ENCODE data around the gene RAP2B. TPM values are rescaled to one million over a fixed set of nuclear protein-coding genes. Genes with fewer than 3 reads are reported as not detected.

The RAP2B gene
- total RNA-seq, 4 donors from 2014 or later, result 8.9 to 11.0 (median 10.1) TPM

GRCh38 chr3:153138276-153139210, 23.5 kb upstream of the RAP2B start:
- peak; percentile 75 to 82 for DNase-seq
- intact Hi-C loops (cut with DNase I), result no loop called here
- no peak overlapping the region for H3K4me3 ChIP-seq (replicated peaks in 1 of 3)
- H3K27ac ChIP-seq, result peak overlapping the region; percentile 60 to 77 (median 76)
- TF ChIP-seq CTCF (IDR thresholded peaks at IDR 0.05) (no peak), POLR2A (IDR thresholded peaks at IDR 0.05) (peak in 1 of 2 donors; percentile 19)
- 42 to 44% methylated on average over 5 of the region's 5 CpGs for WGBS, 2 donors
- H3K9me3 ChIP-seq, result no peaks in the 10 kb centered on the region
- H3K27me3 ChIP-seq, result no peaks in the 10 kb centered on the region
- H3K4me1 ChIP-seq, result peaks cover 0 to 6% of the 10 kb centered on the region in 2 donors
- no peaks in the 10 kb centered on the region for H3K36me3 ChIP-seq

- Histone ChIP-seq H3K9me3 (no peaks in the 10 kb centered on the region), H3K27ac (no peak overlapping the region), H3K27me3 (no peaks in the 10 kb centered on the region), H3K36me3 (no peaks in the 10 kb centered on the region), H3K4me3 (replicated peaks in 1 of 3) (no peak overlapping the region), H3K4me1 (peaks cover 0 to 6% of the 10 kb centered on the region in 2 donors)
- TF ChIP-seq POLR2A (IDR thresholded peaks at IDR 0.05) (no peak), CTCF (IDR thresholded peaks at IDR 0.05) (no peak)
- DNase-seq, result no peak
- 75 to 84% methylated on average over 1 of the region's 1 CpG for WGBS, 2 donors
- intact Hi-C loops (cut with DNase I), result no loop called here
Observed at GRCh38 chr3:153142961-153143360, 19.1 kb upstream of the RAP2B start.

DNA sequence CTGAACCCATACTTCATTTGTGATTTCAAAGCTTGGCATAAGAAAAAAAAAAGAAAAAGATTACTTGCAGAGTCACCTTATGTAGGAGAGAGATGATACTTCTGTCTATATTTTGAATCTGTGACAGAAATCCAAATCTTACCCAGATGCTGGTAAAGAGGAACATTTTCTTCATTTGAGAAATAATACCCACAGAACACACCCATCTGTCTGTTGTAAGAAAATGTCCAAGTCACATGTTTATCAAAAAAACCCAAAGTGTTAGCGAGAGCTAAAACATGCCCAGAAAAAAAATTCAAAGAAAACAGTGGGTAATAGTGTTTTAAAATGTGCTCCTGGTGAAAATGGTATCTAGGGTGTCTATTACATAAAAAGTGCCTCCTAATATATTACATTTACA, 18.0 kb upstream of the RAP2B start:
- Histone ChIP-seq H3K27ac (no peak overlapping the region), H3K4me3 (replicated peaks in 1 of 3) (no peak overlapping the region), H3K36me3 (no peaks in the 10 kb centered on the region), H3K4me1 (peaks cover 0 to 3% of the 10 kb centered on the region in 2 donors), H3K27me3 (no peaks in the 10 kb centered on the region), H3K9me3 (no peaks in the 10 kb centered on the region)
- DNase-seq, result no peak
- TF ChIP-seq POLR2A (IDR thresholded peaks at IDR 0.05), result no peak
- TF ChIP-seq CTCF (IDR thresholded peaks at IDR 0.05), result no peak
- 91 to 94% methylated on average over 1 of the region's 1 CpG for WGBS, 2 donors
- intact Hi-C loops (cut with DNase I), result no loop called here

GRCh38 chr3:153144779-153145178, 17.2 kb upstream of the RAP2B start:
- Histone ChIP-seq H3K4me1 (no peaks in the 10 kb centered on the region), H3K27me3 (no peaks in the 10 kb centered on the region), H3K4me3 (replicated peaks in 1 of 3) (no peak overlapping the region), H3K36me3 (no peaks in the 10 kb centered on the region), H3K27ac (no peak overlapping the region), H3K9me3 (no peaks in the 10 kb centered on the region)
- no peak for DNase-seq
- intact Hi-C loops (cut with DNase I), result no loop called here
- no peak for TF ChIP-seq POLR2A (IDR thresholded peaks at IDR 0.05)
- TF ChIP-seq CTCF (IDR thresholded peaks at IDR 0.05), result no peak
- WGBS, 2 donors, result 92 to 93% methylated on average over 1 of the region's 1 CpG

DNA sequence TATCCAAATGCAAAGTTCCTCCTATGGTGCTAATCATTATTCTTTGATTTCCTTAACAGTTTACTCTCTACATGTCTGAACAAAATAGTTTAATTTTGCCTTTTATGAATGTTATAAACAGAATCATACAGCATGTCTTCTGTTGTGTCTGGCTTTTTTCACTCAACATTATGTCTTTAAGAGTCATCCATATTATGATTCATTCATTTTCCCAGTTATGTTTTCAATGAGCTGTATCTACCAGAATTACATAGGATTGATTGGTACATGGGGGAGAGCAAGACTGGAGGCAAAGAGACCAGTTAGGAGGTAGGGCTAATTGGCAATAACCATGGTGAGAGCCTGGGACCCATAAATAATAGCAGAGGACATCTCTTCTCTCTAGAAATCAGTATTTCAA, 16.6 kb upstream of the RAP2B start:
- Histone ChIP-seq H3K4me1 (no peaks in the 10 kb centered on the region), H3K36me3 (no peaks in the 10 kb centered on the region), H3K9me3 (no peaks in the 10 kb centered on the region), H3K27me3 (no peaks in the 10 kb centered on the region), H3K27ac (no peak overlapping the region), H3K4me3 (replicated peaks in 1 of 3) (no peak overlapping the region)
- intact Hi-C loops (cut with DNase I), result no loop called here
- DNase-seq, result no peak
- TF ChIP-seq CTCF (IDR thresholded peaks at IDR 0.05) (no peak), POLR2A (IDR thresholded peaks at IDR 0.05) (no peak)

Data from thyroid gland (tissue), 4 donors.